HG03060 (cell line): Measurements from ENCODE around the gene MAP3K7.

ENCODE experiments used
- ATAC-seq: cut with Tn5 transposase; IDR thresholded peaks from one replicate; pipeline ENCODE4 v1.9.1; 2021; ENCODE audit warnings: low read depth, moderate number of reproducible peaks; ENCODE audit not compliant: unreplicated experiment

The MAP3K7 gene

DNA sequence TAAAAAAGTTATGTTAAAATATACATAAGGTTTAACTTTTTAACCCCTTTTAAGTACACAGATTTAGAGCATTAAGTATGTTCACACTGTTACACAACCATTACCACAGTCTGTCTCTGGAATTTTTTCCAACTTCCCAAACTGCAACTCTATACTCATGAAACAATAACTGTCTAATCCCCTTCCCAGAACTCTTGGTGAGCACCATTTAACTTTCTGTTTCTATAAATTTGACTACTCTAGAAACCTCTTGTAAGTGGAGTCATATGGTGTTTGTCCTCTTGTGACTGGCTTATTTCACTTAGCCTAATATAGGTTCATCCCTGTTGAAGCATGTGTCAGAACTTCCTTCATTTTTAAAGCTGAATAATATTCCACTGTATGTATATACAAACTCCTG is 98.1 kb downstream of the MAP3K7 start:
- no peak for ATAC-seq

DNA sequence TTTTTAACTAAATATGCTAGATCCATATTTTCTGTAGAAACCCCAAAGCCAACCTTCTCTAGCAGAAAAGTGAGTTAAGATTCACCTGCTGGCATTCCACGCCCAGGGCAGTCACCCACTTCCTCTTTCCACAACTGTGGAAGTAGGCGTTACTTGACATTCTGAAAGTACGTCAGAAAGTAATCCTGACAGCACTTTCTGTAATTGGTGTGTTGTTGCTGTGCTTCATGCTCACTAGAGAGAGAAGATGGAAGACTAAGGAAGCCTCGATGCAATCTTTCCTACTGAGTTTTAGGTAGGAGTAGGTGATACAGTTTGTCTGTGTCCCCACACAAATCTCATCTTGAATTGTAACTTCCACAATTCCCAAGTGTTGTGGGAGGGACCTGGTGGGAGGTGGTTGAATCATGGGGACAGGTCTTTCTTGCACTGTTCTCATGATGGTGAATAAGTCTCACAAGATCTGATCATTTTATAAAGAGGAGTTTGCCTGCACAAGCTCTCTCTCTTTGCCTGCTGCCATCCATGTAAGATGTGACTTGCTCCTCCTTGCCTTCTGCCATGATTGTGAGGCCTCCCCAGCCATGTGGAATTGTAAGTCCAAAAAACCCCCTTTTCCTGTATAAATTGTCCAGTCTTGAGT is 101.1 kb downstream of the MAP3K7 start:
- ATAC-seq = no peak

DNA sequence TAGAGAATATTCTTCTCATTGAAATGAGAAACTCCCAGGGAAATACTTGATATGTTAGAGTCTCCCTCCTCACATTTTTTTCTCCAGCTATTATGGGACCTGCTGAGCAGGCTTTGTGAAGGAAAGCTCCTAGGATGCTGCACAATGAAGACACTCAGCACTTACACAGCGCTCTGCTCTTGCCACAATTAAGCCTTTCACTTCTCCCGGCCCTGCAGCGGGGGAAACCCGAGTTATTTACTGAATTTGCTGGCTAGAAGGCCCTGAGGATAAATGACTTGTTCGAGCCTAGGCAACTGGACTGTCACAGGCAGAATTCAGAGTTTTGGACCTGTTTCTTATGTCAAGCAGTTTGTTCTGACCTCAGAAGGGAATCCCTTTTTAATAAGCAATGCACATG is 102.0 kb downstream of the MAP3K7 start:
- ATAC-seq = no peak

DNA sequence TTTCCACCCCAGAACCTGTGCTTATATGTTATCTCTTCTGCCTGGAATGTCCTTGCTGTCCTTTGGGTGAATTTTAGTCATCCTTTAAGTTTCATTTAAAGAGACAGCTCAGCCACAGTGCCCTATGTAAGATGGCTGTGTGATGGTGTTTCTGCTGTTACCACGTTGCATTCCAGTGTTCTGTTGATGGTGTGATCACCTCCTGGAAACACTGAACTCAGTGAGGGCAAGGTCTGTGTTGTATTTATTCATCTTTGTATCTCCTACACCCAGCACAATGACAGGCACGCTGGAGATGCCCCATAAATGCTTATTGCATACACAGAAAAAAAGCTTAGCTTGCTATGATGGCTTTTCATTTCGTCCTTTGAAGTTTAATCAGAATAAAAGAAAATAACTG is 102.5 kb downstream of the MAP3K7 start:
- no peak for ATAC-seq

DNA sequence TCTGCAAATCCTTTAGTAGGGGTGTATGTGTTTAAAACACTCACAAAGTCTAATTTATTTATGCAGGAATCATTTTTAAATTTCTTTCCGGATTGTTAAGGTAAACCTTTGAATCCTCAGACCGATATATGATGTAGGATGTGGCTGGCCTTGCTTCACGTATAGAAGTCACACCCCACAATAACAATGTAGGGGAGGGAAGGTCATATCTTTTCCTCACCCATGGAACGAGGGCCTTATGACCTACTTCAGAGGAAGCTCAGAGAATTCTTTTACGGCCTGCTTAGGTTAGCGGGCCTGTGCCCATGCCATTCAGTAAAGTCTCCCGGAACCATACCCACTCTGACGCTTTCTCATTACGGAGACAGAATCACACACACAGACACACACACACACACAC is 102.9 kb downstream of the MAP3K7 start:
- no peak for ATAC-seq

DNA sequence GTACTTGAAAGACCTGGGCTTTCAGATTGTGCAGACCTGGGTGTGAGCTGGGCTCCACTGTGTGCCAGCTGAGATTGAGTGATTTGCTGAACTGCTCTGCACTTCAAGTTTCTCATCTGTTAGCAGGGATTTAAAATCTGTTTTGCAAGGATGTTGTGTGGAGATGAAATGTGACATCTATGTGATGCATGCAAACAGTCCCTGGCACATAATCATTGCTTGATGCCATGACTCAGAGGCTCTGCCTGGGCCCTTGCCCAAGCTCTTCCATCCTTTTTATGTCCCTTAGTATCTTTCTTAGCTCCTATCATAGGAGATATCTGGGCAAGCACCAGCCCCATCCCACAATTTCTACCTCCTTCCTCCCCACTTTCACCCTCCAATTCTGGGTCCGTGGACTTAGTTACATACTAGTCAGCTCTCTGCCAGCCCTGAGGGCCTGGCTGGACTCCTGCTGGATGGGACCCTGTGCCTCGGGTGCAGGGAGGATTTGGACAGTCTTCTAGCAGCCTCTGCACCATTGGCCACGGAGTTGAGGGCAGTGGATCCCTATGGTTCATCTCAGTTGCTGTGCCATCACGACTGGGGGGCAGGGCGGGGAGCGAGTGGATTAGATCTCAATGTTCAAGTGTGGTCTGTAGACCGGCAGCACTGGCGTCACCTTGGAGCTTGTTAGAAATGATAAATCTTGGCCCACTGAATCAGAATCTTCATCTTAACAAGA is 103.6 kb downstream of the MAP3K7 start:
- ATAC-seq = no peak

DNA sequence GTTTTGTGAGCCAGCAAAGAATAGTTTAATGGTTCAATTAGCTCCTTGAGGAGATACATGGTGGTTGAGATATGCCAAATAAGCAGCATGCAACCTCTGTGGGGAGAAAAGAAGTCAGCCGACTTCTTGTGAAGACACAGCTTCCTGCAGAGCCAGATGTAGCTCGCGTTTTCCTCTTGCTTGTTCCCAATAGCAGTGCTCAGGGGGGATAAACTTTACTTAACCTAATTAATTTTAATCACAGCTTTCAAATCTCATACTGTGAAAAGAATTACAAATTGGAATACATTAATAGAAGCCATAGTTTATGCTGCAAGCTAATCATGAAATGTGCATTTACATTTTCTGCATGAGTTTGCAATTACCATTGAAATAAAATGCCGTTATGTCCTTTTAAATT is 106.2 kb downstream of the MAP3K7 start:
- no peak for ATAC-seq

DNA sequence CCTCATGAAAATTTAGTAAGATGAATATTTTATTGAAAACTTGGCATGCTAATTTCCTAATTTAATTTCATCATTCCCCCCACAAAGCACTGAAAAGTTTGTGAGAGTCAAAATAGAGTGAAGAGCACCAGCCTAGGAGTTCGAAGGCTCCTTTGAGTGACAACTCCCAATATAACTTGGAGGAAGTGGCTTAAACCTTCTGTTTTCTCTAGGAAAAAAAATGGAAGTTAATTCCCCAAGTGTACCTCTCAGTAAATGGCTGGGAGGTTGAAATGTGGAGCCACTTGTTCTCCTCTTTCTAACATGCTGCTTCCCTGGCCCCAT is 107.3 kb downstream of the MAP3K7 start:
- ATAC-seq = no peak

DNA sequence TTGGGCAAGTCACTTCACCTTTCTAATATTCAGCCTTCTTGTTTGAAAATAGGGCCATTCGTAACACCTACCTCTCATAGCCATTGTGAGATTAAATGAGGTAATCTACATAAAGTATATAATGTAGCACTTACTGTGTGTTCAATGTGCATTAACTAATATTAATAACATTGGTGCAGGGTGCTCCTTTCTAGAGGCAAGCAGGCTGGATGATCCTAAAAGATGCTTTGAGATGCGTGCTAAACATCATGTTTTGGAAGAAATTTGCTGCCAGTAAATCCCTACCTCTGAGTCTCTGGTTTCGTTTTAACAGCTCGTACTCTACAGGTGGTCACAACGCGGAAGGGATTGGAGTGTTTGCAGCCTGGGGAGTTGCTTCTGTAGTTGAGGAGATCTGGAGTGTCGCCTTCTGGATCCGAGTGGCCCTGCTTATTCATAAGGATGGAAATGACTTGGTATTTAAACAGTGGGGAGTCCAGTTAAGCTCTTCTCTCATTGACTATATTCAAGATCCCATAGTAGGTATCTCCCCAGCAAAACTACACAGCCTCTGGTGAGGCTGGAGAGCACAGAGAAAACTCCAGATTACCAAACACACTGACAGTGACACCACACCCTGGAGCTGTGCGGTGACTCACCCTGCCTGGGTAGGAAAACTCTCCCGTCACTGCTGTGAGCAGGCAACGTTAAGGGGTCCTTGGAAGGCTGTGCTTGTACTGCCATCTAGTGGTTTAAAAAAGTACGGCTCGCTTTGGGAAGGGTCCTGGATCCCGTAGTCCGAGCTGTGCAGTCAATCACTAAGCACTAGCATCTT is 107.9 kb downstream of the MAP3K7 start:
- ATAC-seq = peak; percentile 79

DNA sequence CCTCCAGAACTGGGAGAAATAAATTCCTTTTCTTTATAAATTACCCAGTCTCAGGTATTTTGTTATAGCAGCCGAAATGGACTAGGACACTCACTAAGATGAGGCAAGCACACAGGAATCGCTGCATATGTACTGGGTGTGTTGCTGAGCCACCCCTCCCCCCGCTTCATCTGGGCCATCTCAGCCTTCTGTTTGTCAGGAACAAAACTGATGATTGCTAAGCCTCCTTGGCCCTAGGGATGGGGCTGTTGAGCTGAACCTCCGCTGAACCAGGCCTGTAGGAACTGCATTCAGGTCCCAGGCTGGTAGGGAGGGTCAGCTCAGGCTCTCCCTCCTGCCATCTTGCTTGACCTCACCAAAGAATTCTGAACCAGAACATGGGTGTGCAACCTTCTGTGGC is 108.6 kb downstream of the MAP3K7 start:
- ATAC-seq = no peak

DNA sequence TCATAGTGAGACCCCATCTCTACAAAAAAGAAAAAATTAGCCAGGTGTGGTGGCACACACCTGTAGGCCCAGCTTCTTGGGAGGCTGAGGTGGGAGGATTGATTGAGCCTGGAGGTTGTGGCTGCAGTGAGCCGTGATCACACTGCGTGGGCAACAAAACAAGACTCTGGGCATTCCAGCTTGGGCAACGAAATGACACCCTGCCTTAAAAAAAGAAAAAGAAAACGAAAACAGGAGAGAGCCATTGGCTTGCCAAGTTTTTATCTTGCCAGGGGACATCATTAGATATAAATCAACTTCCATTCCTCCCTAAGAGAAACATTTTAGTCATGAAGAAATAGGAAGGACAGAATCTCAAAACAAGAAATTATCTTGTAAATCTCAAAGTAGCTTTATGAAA is 109.5 kb downstream of the MAP3K7 start:
- ATAC-seq = no peak

DNA sequence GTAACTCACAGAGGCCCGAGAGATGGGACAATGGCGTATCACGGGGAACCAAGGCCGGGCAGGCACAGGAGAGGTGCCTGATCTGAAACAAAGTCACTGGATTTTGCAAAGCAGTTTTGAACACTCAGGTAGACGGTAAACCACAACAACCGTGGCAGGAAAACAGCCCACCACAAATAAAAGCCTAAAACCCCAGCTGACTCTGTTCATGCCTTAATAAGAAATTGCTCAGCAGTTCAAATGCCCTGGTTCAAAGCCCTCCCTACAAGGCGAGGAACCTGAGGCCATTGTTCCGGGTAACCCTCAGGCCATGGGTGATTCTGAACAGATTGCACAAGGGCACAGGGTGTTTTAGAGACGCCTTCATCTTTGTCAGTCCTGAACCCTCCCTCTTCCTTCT is 114.2 kb downstream of the MAP3K7 start:
- no peak for ATAC-seq

DNA sequence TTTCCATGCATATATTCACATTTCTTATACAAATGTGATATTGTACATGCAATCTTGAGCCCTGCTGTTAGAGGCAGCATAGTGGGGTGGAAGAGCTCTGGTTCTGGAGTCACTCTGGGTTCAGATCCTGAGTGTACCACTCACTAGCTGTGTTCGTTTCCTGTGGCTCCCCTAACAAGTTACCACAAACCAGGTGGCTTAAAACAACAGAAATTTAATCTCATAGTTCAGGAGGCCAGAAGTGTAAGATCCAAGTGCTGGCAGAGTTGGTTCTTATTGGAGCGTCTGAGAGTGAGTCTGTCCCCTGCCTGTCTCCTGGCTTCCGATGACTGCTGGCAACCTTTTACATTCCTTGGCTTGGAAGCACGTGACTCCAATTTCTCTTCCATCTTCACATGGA is 115.6 kb downstream of the MAP3K7 start:
- ATAC-seq = no peak

DNA sequence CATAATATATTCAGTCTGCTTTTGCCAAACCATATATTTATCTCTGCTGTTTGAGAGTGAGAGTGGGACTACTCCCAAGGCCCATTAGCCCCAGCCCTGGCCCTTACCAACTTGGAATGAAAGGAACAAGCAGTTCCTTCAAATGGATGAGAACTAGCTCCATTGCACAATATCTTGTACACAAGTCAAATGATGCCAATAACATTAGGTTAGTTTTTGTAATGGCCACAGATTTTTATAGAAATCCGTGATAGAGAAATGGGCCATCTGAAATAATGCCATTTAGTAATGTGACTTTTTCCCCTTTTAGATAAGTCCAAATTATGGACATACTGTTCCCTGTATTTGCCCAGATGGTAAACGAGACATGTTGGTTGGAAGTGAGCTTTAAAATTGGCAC is 117.0 kb downstream of the MAP3K7 start:
- no peak for ATAC-seq

DNA sequence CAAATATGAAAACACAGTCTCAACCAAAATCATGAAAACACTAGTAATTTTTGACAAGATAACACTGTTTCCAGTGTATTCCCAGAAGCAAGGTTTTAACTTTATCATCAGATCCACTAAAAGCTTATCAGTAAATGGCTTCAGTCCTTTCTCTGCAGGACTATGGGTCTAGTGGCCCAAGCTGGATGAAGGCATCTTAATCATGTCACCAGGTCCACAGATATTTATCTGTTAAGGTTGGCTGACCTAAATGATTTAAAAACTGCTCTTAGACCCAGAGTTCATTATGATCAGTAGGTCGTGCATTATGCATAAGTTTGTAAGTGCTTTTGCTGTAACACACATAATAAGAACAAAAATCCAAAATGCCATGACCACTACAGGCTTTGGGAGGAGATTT is 118.0 kb downstream of the MAP3K7 start:
- ATAC-seq = no peak

DNA sequence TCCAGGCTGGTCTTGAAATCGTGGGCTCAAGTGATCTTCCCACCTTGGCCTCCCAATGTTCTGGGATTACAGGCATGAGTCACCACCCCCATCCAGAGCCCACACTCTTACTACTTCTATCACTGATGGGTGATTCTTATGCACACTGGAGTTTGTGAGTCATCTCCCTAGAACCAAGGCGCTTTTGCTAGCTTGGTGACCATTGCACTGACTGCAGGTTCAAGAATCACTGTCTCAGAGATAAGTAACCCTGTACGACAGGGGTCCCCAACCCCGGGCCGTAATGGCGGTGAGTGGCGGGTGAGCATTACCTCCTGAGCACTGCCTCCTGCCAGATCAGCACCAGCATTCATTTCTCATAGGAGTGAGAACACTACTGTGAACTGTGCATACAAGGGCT is 118.8 kb downstream of the MAP3K7 start:
- no peak for ATAC-seq

DNA sequence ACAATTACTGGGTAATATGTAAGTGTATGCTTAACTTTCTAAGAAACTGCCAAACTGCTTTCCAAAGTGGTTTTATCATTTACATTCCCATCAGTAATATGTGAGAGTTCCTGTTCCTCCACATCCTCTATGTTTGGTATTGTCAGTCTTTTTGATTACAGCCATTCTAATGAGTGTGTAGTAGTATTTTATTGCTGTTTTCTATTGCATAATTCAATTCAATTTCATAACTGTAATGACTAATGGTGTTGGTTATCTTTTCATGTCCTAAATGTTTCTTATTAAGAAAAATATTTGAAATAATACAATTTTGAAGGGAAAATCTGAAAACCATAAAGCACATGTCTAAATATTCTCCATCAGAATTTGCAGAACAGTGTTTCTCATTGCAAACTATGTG is 119.3 kb downstream of the MAP3K7 start:
- no peak for ATAC-seq

DNA sequence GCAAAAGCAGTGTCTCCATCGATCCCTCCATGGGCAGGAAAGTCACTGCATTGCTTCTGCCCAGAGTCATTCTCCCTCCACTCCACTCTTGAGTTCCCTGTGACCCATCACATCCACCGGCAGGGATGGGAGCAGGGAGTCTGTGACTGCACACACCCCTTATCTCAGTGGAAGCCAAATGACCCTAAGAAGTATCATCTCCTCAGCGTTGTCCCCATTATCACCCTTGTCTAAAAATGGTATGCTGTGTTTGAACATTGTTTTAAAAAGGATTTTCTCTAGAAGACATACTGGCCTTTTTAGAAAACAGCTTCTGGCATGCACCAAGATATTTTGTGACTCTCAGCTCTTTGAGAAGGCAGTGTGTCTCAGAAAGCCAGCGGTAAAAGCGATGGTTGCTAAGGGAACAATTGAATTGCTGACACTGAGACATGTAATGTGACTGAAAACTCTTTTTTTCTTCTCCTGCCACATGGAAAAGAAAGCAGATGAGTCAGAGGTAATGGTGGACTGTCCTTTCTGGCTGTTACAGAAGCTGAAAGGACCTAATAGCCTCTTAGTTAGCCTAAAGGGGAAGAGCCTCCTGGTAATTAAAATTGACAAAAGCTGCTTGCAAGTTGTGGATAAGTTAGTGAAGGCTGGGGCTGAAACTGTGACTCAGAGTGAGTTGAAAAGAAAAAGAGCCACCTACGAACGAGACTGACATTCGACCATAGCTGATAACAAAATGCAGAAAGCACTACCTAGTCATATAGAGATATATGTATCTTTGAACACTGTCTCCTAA is 120.5 kb downstream of the MAP3K7 start:
- no peak for ATAC-seq

DNA sequence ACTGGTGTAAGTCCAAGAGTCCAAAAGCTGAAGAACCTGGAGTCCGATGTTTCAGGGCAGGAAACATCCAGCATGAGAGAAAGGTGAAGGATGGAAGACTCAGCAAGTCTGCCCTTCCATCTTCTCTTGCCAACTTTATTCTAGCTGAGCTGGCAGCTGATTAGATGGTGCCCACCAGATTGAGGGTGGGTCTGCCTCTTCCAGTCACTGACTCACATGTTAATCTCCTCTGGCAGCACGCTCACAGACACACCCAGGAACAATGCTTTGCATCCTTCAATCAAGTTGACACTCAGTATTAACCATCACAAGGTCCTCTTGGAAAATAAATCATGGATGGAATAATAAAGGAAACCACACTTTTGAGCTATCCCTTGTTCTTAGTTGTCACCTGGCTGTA is 121.2 kb downstream of the MAP3K7 start:
- no peak for ATAC-seq

DNA sequence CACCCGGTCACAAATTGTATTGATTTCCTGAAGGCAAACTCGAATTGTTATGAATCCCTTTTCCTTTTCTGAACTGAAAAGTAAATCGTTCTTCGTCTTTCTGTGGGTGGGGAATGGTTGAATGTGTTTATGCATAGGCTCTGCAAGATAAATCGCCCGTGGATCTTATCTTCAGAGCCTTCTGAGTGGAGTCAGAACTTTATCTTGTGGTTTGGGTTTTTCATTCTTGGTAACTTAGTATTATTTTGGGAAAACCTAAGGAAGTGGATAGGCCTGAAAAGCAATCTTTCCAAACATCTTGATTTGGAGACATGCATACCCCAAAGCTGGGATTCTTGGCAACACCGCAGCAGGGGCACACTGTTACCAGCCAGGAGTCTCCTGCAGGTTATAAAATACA is 122.4 kb downstream of the MAP3K7 start:
- ATAC-seq = no peak

DNA sequence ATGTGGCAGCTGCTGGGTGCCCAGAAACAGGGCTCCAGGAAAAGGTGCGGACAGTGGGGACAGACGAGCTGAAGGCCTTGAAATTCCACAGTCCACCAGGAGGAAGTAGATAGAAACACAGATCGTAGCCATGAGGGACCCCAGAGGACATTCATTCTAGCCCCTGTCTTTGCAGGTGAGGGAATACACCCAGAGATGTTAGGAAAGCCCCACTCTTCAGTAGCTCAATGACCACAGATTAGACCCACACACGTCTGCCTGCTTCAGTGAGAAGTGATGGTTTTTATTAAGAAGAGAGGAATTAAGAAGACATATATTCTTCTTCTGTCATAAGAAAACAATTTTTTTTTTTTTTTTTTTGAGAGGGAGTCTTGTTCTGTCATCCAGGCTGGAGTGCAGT is 123.0 kb downstream of the MAP3K7 start:
- ATAC-seq = no peak
